ENCODE measurements around the gene ITFG1. TPM values are rescaled to one million over a fixed set of nuclear protein-coding genes. Genes with fewer than 3 reads are reported as not detected.
"Not testable (repeated sequence)": the region's sequence is repeated elsewhere in the genome, so short reads cannot be mapped to it uniquely, and the experiment has no call there.

Gene ITFG1
- total RNA-seq, 5 donors from 2014 or later (not counting 1 experiment from before 2014, with no cell fraction given) = 17.6 to 33.9 (median 22.6) TPM

GRCh38 chr16:47141773-47142485, 318.9 kb downstream of the ITFG1 start:
- Mint-ChIP-seq H3K27ac (peak overlapping the region in 1 of 2 donors; percentile 53), H3K4me1 (peaks cover 15 to 22% (median 19%) of the 10 kb centered on the region in 3 donors), H3K9me3 (no peaks in the 10 kb centered on the region), H3K27me3 (peaks cover 19 to 22% of the 10 kb centered on the region in 2 donors), H3K4me3 (peak overlapping the region; percentile 71 to 84 (median 83)), H3K36me3 (no peaks in the 10 kb centered on the region)
- H3K4me3 ChIP-seq (ENCODE audit: control insufficient read depth in 1 of 2, extremely low read depth in 1 of 2, low read length in 1 of 2) = peak overlapping the region; percentile 38 to 85
- no peaks in the 10 kb centered on the region for H3K36me3 ChIP-seq (ENCODE audit: control insufficient read depth in 2 of 2, extremely low read depth in 1 of 2, insufficient read depth in 1 of 2, low read length in 1 of 2)
- ChIA-PET CTCF (interaction anchor here (0.5 to 3.0 kb wide), 30 partner anchors 9 to 1488 kb away, joined by 3 to 18 read pairs (median 4); partner anchors contain the start of genes ABCC12 (in 1 of the 2), ITFG1 (in 1 of the 2) and PHKB (in 1 of the 2)), POLR2A (interaction anchor here (0.6 kb wide), 3 partner anchors 104 to 1466 kb away, joined by 4 to 6 read pairs (median 5); no protein-coding TSS in a partner anchor)
- ATAC-seq (replicated peaks in 1 of 4) (peak; percentile 66 to 78 (median 67)), DNase-seq (peak; percentile 64 to 87 (median 76))
- peaks cover 8 to 18% of the 10 kb centered on the region in 2 experiments for H3K4me1 ChIP-seq (ENCODE audit: control insufficient read depth in 1 of 2, extremely low read depth in 1 of 2, insufficient read depth in 2 of 2, low read length in 2 of 2)
- 0% methylated on average over 18 of the region's 26 CpGs for WGBS (ENCODE audit: insufficient coverage)
- H3K27me3 ChIP-seq (replicated peaks in 1 of 2; ENCODE audit: control insufficient read depth in 2 of 2, extremely low read depth in 1 of 2, insufficient read depth in 2 of 2, low read length in 1 of 2) = peaks cover 3 to 12% of the 10 kb centered on the region in 2 experiments
- H3K9me3 ChIP-seq = no peaks in the 10 kb centered on the region
- no peak overlapping the region for H3K27ac ChIP-seq (ENCODE audit: low read length)

GRCh38 chr16:47140686-47141085, 320.2 kb downstream of the ITFG1 start:
- H3K9me3 Mint-ChIP-seq = no peaks in the 10 kb centered on the region
- no peak overlapping the region for H3K4me3 Mint-ChIP-seq
- no peak overlapping the region for H3K27ac Mint-ChIP-seq
- H3K9me3 ChIP-seq = no peaks in the 10 kb centered on the region
- peaks cover 16 to 22% of the 10 kb centered on the region in 2 donors for H3K27me3 Mint-ChIP-seq
- H3K27ac ChIP-seq (ENCODE audit: low read length) = no peak overlapping the region
- peaks cover 15 to 24% (median 19%) of the 10 kb centered on the region in 3 donors for H3K4me1 Mint-ChIP-seq
- H3K36me3 Mint-ChIP-seq = no peaks in the 10 kb centered on the region
- H3K4me3 ChIP-seq (ENCODE audit: control insufficient read depth in 1 of 2, extremely low read depth in 1 of 2, low read length in 1 of 2) = no peak overlapping the region
- no peaks in the 10 kb centered on the region for H3K36me3 ChIP-seq (ENCODE audit: control insufficient read depth in 2 of 2, extremely low read depth in 1 of 2, insufficient read depth in 1 of 2, low read length in 1 of 2)
- CTCF ChIA-PET = interaction anchor here (0.6 to 2.0 kb wide), 8 partner anchors 10 to 1490 kb away, joined by 3 to 11 read pairs (median 6); no protein-coding TSS in a partner anchor
- DNase-seq (no peak), ATAC-seq (replicated peaks in 1 of 4) (no peak)
- peaks cover 8 to 18% of the 10 kb centered on the region in 2 experiments for H3K4me1 ChIP-seq (ENCODE audit: control insufficient read depth in 1 of 2, extremely low read depth in 1 of 2, insufficient read depth in 2 of 2, low read length in 2 of 2)
- POLR2A ChIA-PET = no interaction called here
- peaks cover 1 to 11% of the 10 kb centered on the region in 2 experiments for H3K27me3 ChIP-seq (replicated peaks in 1 of 2; ENCODE audit: control insufficient read depth in 2 of 2, extremely low read depth in 1 of 2, insufficient read depth in 2 of 2, low read length in 1 of 2)
- WGBS (ENCODE audit: insufficient coverage) = no CpG with 5 or more reads among the region's 4 CpGs

- peaks cover 8 to 17% of the 10 kb centered on the region in 2 experiments for H3K4me1 ChIP-seq (ENCODE audit: control insufficient read depth in 1 of 2, extremely low read depth in 1 of 2, insufficient read depth in 2 of 2, low read length in 2 of 2)
- no CpG with 5 or more reads among the region's 3 CpGs for WGBS (ENCODE audit: insufficient coverage)
- CTCF ChIA-PET = interaction anchor here in 1 of 2 donors (1.4 kb wide), 1 partner anchor 1025 kb away, joined by 4 read pairs; no protein-coding TSS in a partner anchor
- H3K9me3 Mint-ChIP-seq = no peaks in the 10 kb centered on the region
- H3K27ac ChIP-seq (ENCODE audit: low read length) = no peak overlapping the region
- H3K36me3 Mint-ChIP-seq = no peaks in the 10 kb centered on the region
- H3K4me3 ChIP-seq (ENCODE audit: control insufficient read depth in 1 of 2, extremely low read depth in 1 of 2, low read length in 1 of 2) = no peak overlapping the region
- no peaks in the 10 kb centered on the region for H3K36me3 ChIP-seq (ENCODE audit: control insufficient read depth in 2 of 2, extremely low read depth in 1 of 2, insufficient read depth in 1 of 2, low read length in 1 of 2)
- ATAC-seq (replicated peaks in 1 of 4) (no peak), DNase-seq (no peak)
- peaks cover 13 to 26% (median 15%) of the 10 kb centered on the region in 3 donors for H3K4me1 Mint-ChIP-seq
- H3K9me3 ChIP-seq = no peaks in the 10 kb centered on the region
- H3K27me3 Mint-ChIP-seq = peaks cover 8 to 16% of the 10 kb centered on the region in 2 donors
- H3K27me3 ChIP-seq (replicated peaks in 1 of 2; ENCODE audit: control insufficient read depth in 2 of 2, extremely low read depth in 1 of 2, insufficient read depth in 2 of 2, low read length in 1 of 2) = peaks cover 0 to 8% of the 10 kb centered on the region in 2 experiments
- POLR2A ChIA-PET = no interaction called here
- H3K4me3 Mint-ChIP-seq = no peak overlapping the region
- H3K27ac Mint-ChIP-seq = peak overlapping the region; percentile 50 to 52
Observed at GRCh38 chr16:47139561-47140185, 321.2 kb downstream of the ITFG1 start.

GRCh38 chr16:47137925-47138324, 322.9 kb downstream of the ITFG1 start:
- ATAC-seq (replicated peaks in 1 of 4); H3K36me3 Mint-ChIP-seq; H3K4me3 ChIP-seq (ENCODE audit: control insufficient read depth in 1 of 2, extremely low read depth in 1 of 2, low read length in 1 of 2); H3K9me3 ChIP-seq; POLR2A ChIA-PET; H3K36me3 ChIP-seq (ENCODE audit: control insufficient read depth in 2 of 2, extremely low read depth in 1 of 2, insufficient read depth in 1 of 2, low read length in 1 of 2); H3K4me1 ChIP-seq (ENCODE audit: control insufficient read depth in 1 of 2, extremely low read depth in 1 of 2, insufficient read depth in 2 of 2, low read length in 2 of 2); H3K27ac Mint-ChIP-seq; H3K9me3 Mint-ChIP-seq; H3K27me3 ChIP-seq (replicated peaks in 1 of 2; ENCODE audit: control insufficient read depth in 2 of 2, extremely low read depth in 1 of 2, insufficient read depth in 2 of 2, low read length in 1 of 2); H3K4me3 Mint-ChIP-seq; H3K27ac ChIP-seq (ENCODE audit: low read length); DNase-seq: not testable (repeated sequence)
- Mint-ChIP-seq H3K27me3 (peaks cover 4 to 11% of the 10 kb centered on the region in 2 donors), H3K4me1 (peaks cover 12 to 21% (median 12%) of the 10 kb centered on the region in 3 donors)
- WGBS (ENCODE audit: insufficient coverage) = 87% methylated on average over 3 of the region's 9 CpGs
- CTCF ChIA-PET = interaction anchor here in 1 of 2 donors (0.6 kb wide), 1 partner anchor 1016 kb away, joined by 4 read pairs; no protein-coding TSS in a partner anchor

GRCh38 chr16:47136099-47136842, 324.6 kb downstream of the ITFG1 start:
- Histone ChIP-seq H3K27me3 (replicated peaks in 1 of 2; ENCODE audit: control insufficient read depth in 2 of 2, extremely low read depth in 1 of 2, insufficient read depth in 2 of 2, low read length in 1 of 2) (no peaks in the 10 kb centered on the region), H3K36me3 (ENCODE audit: control insufficient read depth in 2 of 2, extremely low read depth in 1 of 2, insufficient read depth in 1 of 2, low read length in 1 of 2) (no peaks in the 10 kb centered on the region), H3K4me3 (ENCODE audit: control insufficient read depth in 1 of 2, extremely low read depth in 1 of 2, low read length in 1 of 2) (no peak overlapping the region), H3K4me1 (ENCODE audit: control insufficient read depth in 1 of 2, extremely low read depth in 1 of 2, insufficient read depth in 2 of 2, low read length in 2 of 2) (no peaks in the 10 kb centered on the region), H3K9me3 (no peaks in the 10 kb centered on the region), H3K27ac (ENCODE audit: low read length) (no peak overlapping the region)
- Mint-ChIP-seq H3K27ac (peak overlapping the region in 1 of 2 donors; percentile 40), H3K27me3 (peaks cover 0 to 2% of the 10 kb centered on the region in 2 donors), H3K4me1 (peaks cover 0 to 9% (median 0%) of the 10 kb centered on the region in 3 donors), H3K4me3 (no peak overlapping the region), H3K36me3 (no peaks in the 10 kb centered on the region), H3K9me3 (no peaks in the 10 kb centered on the region)
- POLR2A ChIA-PET = interaction anchor here in 1 of 2 donors (0.5 kb wide), 1 partner anchor 319 kb away, joined by 3 read pairs; no protein-coding TSS in a partner anchor
- DNase-seq = peak in 2 of 35 experiments; percentile 17 to 28
- CTCF ChIA-PET = interaction anchor here (0.6 kb wide), 3 partner anchors 25 to 99 kb away, joined by 3 to 9 read pairs (median 7); no protein-coding TSS in a partner anchor
- 78% methylated on average over 3 of the region's 8 CpGs for WGBS (ENCODE audit: insufficient coverage)
- peak; percentile 40 to 81 (median 58) for ATAC-seq (replicated peaks in 1 of 4)

Data from T-cell (primary cell).